Glutamatergic neuron (in vitro differentiated cells): ENCODE results near the gene SGCG. TPM values are rescaled to one million over a fixed set of nuclear protein-coding genes. Genes with fewer than 3 reads are reported as not detected.

Source experiments
- DNase-seq: peaks from one replicate; pipeline ENCODE4 v3.0.0; 2022
- H3K27ac Mint-ChIP-seq: one replicate; pipeline ENCODE4 v1.8.0; 2020; ENCODE audit warnings: mild to moderate bottlenecking, mixed read lengths, inconsistent platforms; ENCODE audit not compliant: unreplicated experiment
- H3K27me3 Mint-ChIP-seq: one replicate; pipeline ENCODE4 v1.8.0; 2020; ENCODE audit warnings: mild to moderate bottlenecking, moderate library complexity, mixed read lengths, inconsistent platforms; ENCODE audit not compliant: unreplicated experiment
- H3K36me3 Mint-ChIP-seq: one replicate; pipeline ENCODE4 v1.8.0; 2020; ENCODE audit warnings: mild to moderate bottlenecking, mixed read lengths, inconsistent platforms; ENCODE audit not compliant: unreplicated experiment
- H3K4me1 Mint-ChIP-seq: one replicate; pipeline ENCODE4 v1.8.0; 2020; ENCODE audit warnings: mild to moderate bottlenecking, low read depth, mixed read lengths, inconsistent platforms; ENCODE audit not compliant: unreplicated experiment
- H3K4me3 Mint-ChIP-seq: one replicate; pipeline ENCODE4 v1.8.0; 2020; ENCODE audit warnings: mild to moderate bottlenecking, mixed read lengths, inconsistent platforms; ENCODE audit not compliant: unreplicated experiment
- H3K9me3 Mint-ChIP-seq: one replicate; pipeline ENCODE4 v1.8.0; 2020; ENCODE audit warnings: mild to moderate bottlenecking, moderate library complexity, mixed read lengths, inconsistent platforms; ENCODE audit not compliant: unreplicated experiment
- total RNA-seq: library from RNA; stranded (reverse); fragmentation: NEBNext Ultra II Directional; extraction: Animal tissue kit (Norgen Biotek cat#: 25700); gene quantifications from one replicate; pipeline ENCODE4 v1.2.1, GENCODE V29; 2021; ENCODE audit not compliant: unreplicated experiment
- TF ChIP-seq, protein P1 (sequence below): fragments of 200-600 bp; sonication (generic); IDR thresholded peaks from one replicate; pipeline ENCODE4 v1.5.0; 2021; ENCODE audit not compliant: partially characterized antibody, unreplicated experiment

SGCG gene
- total RNA-seq, 1 donor from 2014 or later: 2.6 TPM

DNA sequence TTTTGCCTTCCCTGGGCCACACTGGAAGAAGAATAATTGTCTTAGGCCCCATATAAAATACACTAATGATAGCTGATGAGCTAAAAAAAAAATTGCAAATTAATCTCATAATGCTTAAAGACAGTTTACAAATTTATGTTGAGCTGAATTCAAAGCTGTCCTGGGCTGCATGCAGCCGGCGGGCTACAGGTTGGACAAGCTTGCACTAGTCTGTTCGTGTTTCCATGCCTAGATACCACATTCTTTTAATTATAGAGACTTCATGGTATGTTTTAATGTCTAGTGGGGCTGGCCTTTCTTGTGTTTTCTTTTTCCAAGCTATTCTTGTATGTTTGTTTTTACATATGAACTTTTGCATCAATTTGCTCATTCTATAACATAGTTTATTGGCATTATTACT lies 90.6 kb downstream of the SGCG start:
- Mint-ChIP-seq H3K27ac (no peak overlapping the region), H3K4me3 (no peak overlapping the region), H3K27me3 (peaks cover 2% of the 10 kb centered on the region), H3K4me1 (no peaks in the 10 kb centered on the region), H3K9me3 (peaks cover 2% of the 10 kb centered on the region), H3K36me3 (no peaks in the 10 kb centered on the region)
- DNase-seq: no peak
- TF ChIP-seq, protein P1, sequence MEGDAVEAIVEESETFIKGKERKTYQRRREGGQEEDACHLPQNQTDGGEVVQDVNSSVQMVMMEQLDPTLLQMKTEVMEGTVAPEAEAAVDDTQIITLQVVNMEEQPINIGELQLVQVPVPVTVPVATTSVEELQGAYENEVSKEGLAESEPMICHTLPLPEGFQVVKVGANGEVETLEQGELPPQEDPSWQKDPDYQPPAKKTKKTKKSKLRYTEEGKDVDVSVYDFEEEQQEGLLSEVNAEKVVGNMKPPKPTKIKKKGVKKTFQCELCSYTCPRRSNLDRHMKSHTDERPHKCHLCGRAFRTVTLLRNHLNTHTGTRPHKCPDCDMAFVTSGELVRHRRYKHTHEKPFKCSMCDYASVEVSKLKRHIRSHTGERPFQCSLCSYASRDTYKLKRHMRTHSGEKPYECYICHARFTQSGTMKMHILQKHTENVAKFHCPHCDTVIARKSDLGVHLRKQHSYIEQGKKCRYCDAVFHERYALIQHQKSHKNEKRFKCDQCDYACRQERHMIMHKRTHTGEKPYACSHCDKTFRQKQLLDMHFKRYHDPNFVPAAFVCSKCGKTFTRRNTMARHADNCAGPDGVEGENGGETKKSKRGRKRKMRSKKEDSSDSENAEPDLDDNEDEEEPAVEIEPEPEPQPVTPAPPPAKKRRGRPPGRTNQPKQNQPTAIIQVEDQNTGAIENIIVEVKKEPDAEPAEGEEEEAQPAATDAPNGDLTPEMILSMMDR: no peak

DNA sequence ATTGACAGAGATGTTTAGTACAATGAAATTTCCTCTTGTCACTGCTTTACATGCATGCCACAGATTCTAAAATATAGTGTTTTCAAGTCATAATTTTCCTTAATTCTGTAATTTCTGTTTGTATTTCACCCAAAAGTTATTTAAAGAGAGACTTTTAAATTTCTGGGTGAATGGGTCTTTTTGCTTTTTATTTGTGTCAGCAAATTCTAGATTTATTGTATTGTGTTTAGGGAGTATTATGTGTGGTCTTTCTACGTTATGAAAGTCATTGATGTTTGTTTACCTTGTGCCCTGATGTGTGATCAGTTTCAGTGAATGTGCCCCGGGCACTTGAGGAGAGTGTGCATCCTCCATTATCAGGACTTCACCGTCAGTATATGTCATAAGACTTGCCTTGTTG lies 92.7 kb downstream of the SGCG start:
- peaks cover 1% of the 10 kb centered on the region for H3K9me3 Mint-ChIP-seq
- TF ChIP-seq, protein P1: no peak
- no peak overlapping the region for H3K27ac Mint-ChIP-seq
- peaks cover 2% of the 10 kb centered on the region for H3K27me3 Mint-ChIP-seq
- no peaks in the 10 kb centered on the region for H3K4me1 Mint-ChIP-seq
- H3K36me3 Mint-ChIP-seq: no peaks in the 10 kb centered on the region
- no peak overlapping the region for H3K4me3 Mint-ChIP-seq
- no peak for DNase-seq

DNA sequence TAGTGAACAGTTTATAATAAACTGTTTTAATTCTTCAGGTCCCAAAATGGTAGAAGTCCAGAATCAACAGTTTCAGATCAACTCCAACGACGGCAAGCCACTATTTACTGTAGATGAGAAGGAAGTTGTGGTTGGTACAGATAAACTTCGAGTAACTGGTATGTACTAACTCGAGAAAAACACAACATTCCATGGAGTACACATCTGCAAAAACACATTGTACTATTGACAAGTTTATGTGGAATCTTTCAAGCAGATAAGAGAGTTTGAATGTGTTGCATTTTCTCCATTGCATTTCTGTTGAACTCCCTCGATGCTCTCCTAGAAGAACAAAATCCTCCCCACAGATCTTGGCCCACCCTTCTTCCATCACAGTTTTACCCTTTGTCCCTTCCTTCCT lies 98.5 kb downstream of the SGCG start:
- no peaks in the 10 kb centered on the region for H3K27me3 Mint-ChIP-seq
- H3K36me3 Mint-ChIP-seq: peaks cover 5% of the 10 kb centered on the region
- H3K4me1 Mint-ChIP-seq: no peaks in the 10 kb centered on the region
- no peaks in the 10 kb centered on the region for H3K9me3 Mint-ChIP-seq
- TF ChIP-seq, protein P1: no peak
- no peak overlapping the region for H3K4me3 Mint-ChIP-seq
- no peak for DNase-seq
- no peak overlapping the region for H3K27ac Mint-ChIP-seq

DNA sequence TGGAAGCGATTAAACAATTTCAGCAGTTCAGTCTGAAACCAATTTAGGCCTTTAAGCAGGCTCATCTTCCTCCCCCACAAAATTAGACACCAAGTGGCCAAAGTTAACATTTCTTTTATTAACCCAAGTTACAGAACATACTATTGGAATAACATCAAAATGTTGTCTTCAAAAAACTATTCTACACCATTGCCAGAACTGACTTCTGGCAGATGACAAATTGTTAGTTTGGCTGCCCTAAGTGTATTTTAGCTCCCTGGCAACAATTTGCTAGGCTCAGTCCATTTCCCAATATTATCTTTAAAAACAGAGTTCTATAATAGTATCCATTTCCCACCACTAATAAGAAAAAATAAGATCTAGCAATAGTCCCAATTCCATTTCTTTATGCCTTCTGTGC lies 107.8 kb downstream of the SGCG start:
- Mint-ChIP-seq H3K27me3 (no peaks in the 10 kb centered on the region), H3K27ac (no peak overlapping the region), H3K4me1 (no peaks in the 10 kb centered on the region), H3K36me3 (no peaks in the 10 kb centered on the region), H3K9me3 (no peaks in the 10 kb centered on the region), H3K4me3 (no peak overlapping the region)
- DNase-seq: no peak
- TF ChIP-seq, protein P1: no peak

DNA sequence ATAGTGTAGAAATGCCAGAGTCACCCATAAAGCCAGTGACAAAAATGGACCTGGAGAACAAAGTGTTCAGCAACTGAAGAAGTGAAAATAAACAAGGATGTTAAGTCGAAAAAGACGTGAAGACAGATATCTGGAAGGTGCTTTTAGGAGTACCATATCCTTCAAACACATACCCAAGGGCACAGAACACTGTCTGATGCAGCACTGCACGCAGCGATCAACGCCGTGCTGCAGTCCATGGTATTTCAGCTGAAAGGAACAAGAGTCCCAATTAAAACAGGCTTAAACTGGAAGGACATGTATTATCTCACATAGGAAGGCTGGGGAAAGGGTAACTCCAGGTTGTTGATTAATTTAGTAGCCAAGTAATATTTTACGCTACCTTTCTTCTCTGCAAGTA lies 108.2 kb downstream of the SGCG start:
- no peaks in the 10 kb centered on the region for H3K27me3 Mint-ChIP-seq
- H3K9me3 Mint-ChIP-seq: no peaks in the 10 kb centered on the region
- H3K4me3 Mint-ChIP-seq: no peak overlapping the region
- no peak for DNase-seq
- no peak overlapping the region for H3K27ac Mint-ChIP-seq
- TF ChIP-seq, protein P1: no peak
- no peaks in the 10 kb centered on the region for H3K36me3 Mint-ChIP-seq
- no peaks in the 10 kb centered on the region for H3K4me1 Mint-ChIP-seq
